GM19467 (cell line): ENCODE measurements around the gene HCFC1R1.
"Not testable (repeated sequence)": the region's sequence is repeated elsewhere in the genome, so short reads cannot be mapped to it uniquely, and the experiment has no call there.

Experiments used
- ATAC-seq: cut with Tn5 transposase; IDR thresholded peaks from one replicate; pipeline ENCODE4 v1.9.1; 2021; ENCODE audit warnings: mild to moderate bottlenecking, moderate library complexity; ENCODE audit not compliant: unreplicated experiment

Gene HCFC1R1

GRCh38 chr16:3057181-3058138 lies 33.7 kb upstream of the HCFC1R1 start:
- ATAC-seq = no peak

- no peak for ATAC-seq
These were observed 32.8 kb upstream of the HCFC1R1 start for GRCh38 chr16:3056336-3057180.

- ATAC-seq = not testable (repeated sequence)
These were observed 32.0 kb upstream of the HCFC1R1 start for GRCh38 chr16:3055734-3056115.

GRCh38 chr16:3054965-3055733 lies 31.4 kb upstream of the HCFC1R1 start:
- ATAC-seq = no peak

GRCh38 chr16:3053330-3053710 lies 29.6 kb upstream of the HCFC1R1 start:
- ATAC-seq = not testable (repeated sequence)

GRCh38 chr16:3052571-3053329 lies 29.0 kb upstream of the HCFC1R1 start:
- not testable (repeated sequence) for ATAC-seq

- no peak for ATAC-seq
These were observed 27.8 kb upstream of the HCFC1R1 start for GRCh38 chr16:3051494-3051893.

- no peak for ATAC-seq
These were observed 27.3 kb upstream of the HCFC1R1 start for GRCh38 chr16:3051009-3051408.

GRCh38 chr16:3050487-3050886 lies 26.7 kb upstream of the HCFC1R1 start:
- no peak for ATAC-seq

GRCh38 chr16:3049921-3050481 lies 26.3 kb upstream of the HCFC1R1 start:
- ATAC-seq = no peak

- no peak for ATAC-seq
These were observed 23.6 kb upstream of the HCFC1R1 start for GRCh38 chr16:3047387-3047720.

- ATAC-seq = no peak
These were observed 23.1 kb upstream of the HCFC1R1 start for GRCh38 chr16:3046641-3047386.

GRCh38 chr16:3045758-3046640 lies 22.3 kb upstream of the HCFC1R1 start, which contains the start of gene MMP25:
TSS of gene MMP25 (plus strand) at chr16:3046561. CDS start at chr16:3046918, 357 bp downstream.
- ATAC-seq = no peak

GRCh38 chr16:3044708-3045107 lies 21.0 kb upstream of the HCFC1R1 start:
- no peak for ATAC-seq

GRCh38 chr16:3042376-3042775 lies 18.6 kb upstream of the HCFC1R1 start:
- ATAC-seq = no peak

GRCh38 chr16:3038896-3039295 lies 15.2 kb upstream of the HCFC1R1 start:
- no peak for ATAC-seq

- no peak for ATAC-seq
These were observed 14.5 kb upstream of the HCFC1R1 start for GRCh38 chr16:3038256-3038655.

- no peak for ATAC-seq
These were observed 13.1 kb upstream of the HCFC1R1 start, which contains the start of gene BICDL2 for GRCh38 chr16:3036726-3037315. TSS of gene BICDL2 (minus strand) at chr16:3036944. CDS start at chr16:3035496, 1,448 bp downstream.
